Measurements from ENCODE around the gene DOCK4.
"Not testable (repeated sequence)": the region's sequence is repeated elsewhere in the genome, so short reads cannot be mapped to it uniquely, and the experiment has no call there.

Gene DOCK4

DNA sequence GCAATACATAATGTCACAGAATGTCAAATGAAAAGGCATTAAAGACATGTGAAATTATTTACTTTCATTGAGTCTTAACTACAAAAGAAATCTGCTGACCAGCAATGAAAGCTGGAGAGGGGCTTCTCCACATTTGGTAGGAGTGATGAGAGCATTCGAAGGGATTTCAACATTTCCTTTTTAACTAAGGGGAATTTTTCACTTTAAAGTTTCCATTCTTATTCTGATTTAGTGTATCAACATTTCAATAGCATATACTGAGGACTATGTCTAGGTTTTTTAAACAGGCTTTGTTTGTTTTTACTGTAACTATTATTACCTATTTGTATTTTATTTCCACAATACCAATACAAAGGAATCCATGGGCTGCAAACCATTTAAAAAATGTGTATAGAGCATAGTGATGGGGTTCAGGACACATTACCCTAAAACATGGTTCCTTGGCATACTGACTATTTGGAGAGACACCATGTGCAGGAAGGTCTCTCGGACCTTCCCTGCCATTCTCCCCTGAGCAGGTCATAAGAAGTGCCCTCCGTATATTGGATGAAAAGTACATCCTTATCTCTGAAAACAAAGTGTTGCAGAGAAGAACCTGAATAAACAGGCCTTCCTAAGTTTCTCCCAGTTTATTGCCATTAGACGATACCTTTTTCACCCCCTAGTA, 278.7 kb downstream of the DOCK4 start:
- DNase-seq, result no peak

DNA sequence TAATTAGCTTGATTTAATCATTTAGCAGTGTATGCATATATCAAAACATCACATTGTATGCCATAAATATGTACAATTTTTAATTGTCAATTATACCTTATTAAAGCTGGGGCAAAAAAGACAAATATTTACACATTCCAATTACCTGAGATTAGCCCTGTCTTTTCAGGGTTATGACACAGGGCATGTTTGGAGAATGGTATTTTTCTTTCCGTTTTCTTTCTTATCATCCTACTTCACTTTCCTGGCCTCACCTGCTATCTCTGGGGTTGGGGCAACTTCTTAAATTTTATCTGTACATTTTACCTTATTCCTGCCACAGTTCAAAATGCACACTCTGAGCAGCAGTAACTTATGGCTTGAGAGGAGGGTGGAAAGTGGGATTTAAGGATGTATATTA, 285.9 kb downstream of the DOCK4 start:
- no peak for DNase-seq

DNA sequence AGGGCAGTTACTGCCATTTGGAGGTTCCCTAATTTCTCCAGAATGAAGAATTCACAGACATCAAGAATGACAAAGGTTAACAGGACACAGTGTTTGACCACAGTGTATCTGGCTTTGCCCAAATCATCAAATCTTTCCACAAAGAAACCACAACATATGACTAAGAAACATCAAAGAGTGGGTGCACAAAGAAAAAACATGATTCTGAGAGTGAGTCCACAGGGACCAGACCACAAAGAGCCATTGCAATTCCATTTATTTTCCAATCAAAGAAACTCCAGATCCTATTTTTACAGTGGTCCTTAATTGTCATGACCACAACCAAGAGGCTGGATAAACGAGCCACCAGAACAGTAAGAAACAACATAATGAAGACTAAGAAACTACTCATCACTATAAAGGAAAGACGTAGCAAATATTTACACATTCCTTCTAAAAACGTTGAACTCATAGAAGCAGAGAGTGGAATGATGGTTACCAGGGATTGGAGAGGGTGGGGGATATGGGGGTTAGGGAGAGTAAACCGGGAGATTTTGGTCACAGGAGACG, 286.5 kb downstream of the DOCK4 start:
- DNase-seq, result no peak

DNA sequence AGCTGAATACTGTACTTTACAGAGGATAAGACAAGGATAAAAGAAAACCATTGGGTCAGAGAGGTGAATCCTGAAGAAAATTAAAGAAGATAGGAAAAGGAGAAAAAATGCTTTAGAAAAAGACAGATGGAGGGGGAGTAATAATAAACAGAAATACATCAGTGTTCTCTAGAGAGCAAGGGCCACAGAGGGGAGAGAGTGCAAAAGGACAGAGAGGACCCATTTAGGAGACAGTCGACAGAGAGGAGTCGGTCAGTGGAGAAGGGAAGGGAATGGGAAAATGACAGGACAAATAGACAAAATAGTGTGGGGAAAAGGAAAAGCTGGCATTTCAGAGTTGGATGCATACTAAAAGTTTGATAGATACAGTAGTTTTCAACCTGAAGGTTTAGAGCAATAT, 287.0 kb downstream of the DOCK4 start:
- DNase-seq, result no peak

DNA sequence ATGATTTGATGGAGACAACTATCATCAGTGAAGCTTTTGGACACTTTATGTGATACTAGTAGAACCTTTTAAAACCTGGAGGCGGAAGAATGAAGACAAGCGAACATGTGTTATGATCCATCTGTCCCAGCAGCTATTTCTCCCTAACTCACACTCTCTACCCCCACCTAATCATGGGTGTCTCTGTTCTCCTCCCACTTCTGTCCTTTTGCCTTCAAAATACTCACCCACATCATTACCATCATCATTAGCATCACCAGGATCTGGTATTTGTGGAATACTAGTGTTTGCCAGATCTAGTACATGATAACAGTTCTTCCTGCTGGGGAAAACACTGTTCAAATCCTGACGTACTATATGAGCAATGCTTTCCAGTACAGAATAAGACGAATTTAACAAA, 287.7 kb downstream of the DOCK4 start:
- DNase-seq, result no peak

DNA sequence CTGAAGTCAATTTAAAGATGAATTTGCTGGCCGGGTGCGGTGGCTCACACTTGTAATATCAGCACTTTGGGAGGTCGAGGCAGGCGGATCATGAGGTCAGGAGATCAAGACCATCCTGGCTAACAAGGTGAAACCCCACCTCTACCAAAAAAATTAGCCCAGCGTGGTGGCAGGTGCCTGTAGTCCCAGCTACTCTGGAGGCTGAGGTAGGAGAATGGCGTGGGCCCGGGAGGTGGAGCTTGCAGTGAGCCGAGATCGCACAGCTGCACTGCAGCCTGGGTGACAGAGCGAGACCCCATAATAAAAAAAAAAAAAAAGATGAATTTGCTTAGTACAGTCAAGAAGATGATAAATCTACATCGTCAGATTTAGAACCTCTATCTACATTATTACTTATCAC, 288.8 kb downstream of the DOCK4 start:
- DNase-seq, result not testable (repeated sequence)

DNA sequence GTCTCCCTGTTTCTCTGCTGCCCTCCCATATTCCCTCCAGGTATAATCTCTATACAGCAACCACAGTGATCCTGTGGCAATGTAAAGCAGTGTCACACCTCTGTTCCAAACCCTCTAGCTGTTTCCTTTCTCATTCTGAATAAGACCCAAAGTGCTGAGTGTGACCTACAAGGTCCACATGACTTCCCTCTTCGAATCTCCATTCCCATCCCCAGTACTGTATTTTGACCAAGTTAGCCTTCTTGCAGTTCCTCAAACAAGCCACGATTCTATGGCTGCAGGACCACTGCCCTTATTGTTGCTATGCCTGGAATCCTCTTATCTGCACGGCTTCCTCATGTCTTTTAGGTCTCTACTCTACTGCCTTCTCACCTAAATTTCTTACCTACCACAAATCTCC, 291.9 kb downstream of the DOCK4 start:
- DNase-seq, result no peak

DNA sequence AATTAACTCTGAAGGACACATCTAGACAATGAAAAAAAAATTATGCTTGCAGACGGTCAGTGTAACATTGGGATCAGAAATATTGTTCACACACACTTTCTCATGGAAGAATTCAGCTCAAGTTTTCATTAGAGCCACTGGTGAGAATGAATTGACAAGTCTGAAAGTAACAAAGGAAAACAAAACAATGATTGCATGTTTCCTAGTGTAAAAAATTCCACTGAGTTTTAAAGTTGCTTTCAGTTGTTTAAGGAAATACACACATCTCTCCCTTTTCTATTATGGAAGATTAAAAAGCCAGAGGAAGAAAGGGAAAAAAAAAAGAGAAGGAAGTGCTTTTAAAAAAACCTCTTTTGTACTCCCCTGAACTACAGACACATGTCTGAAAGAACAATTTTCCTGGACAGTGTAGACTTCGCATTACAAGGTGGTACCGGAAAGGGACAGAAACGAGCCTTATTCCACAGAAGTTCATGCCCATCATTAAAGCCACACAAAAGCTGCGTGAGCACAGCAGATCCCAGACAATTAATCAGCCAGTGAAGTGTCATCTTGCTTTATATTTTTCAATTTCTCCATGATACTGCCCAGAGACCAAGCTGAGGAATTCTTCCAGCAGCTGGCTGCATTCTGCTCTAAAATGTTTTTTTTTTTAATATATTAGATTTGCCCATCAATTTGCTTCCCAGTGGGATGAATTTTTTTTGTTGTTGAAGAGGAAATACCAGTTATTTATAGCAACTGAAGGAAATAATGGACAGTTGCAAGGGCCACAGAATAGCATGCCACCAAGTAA, 294.8 kb downstream of the DOCK4 start:
- DNase-seq, result no peak

DNA sequence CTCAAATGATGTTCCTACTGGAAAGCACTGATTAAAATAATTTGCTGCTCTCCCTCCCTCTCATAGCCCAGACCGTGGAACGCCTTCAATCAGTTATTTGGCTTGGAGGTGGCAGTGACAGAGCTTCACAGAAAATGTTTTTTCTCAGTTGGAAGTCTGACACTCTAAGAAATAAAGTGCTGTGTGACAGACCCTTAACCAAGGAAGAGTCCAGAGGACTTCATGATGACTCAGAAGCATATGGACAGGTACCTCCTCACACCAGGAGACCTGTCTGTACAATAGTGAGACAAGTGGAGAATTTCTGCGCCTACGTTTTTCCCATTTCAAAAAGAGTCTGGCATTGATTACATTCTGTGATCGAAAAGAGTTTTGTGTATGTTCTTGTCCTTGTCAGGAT, 295.5 kb downstream of the DOCK4 start:
- no peak for DNase-seq

DNA sequence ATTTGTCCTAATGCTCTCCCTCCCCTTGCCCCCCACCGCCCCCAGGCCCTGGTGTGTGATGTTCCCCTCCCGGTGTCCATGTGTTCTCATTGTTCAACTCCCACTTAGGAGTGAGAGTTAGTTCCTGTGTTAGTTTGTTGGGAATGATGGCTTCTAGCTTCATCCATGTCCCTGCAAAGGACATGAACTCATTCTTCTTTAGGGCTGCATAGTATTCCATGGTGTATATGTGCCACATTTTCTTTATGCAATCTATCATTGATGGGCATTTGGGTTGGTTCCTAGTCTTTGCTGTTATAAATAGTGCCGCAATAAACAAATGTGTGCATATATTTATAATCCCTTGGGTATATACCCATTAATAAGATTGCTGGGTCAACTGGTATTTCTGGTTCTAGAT, 297.5 kb downstream of the DOCK4 start:
- DNase-seq, result not testable (repeated sequence)

DNA sequence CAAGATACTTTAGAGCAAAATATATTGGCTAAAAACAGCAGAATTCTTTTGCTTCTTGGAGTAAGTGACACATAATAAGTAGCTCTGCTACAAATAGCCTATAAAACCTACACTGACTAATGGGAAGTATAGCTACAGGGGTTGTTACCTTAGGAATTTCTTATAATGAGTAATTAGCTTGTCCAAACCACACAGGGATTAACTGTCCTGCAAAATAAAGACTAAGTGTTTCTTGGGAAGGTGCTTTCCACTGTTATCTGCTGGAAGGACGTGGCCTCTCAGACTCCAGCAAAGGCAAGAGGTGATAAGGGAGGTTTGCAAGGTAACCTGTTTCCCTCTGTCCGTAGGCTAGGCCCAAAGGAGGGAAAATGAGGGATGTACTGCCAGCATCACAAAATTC, 302.4 kb downstream of the DOCK4 start:
- no peak for DNase-seq

DNA sequence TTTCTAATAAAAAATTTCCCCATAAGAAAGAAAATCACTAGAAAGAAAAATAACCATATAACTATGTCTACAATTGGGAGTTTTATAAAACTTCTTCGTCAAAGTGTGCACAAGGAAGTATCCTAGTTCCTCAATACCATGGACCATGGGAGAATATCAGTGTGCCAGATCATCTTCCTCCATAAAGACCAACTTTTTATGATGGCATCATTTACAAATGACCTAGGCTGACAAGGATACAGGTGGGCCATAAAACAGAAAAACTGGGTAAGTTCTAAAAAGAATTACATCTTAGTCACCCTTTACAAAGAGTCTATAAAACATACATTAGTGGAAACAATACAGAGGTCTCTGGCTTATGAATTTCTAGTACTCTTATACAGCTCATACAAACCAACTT, 303.2 kb downstream of the DOCK4 start:
- no peak for DNase-seq

DNA sequence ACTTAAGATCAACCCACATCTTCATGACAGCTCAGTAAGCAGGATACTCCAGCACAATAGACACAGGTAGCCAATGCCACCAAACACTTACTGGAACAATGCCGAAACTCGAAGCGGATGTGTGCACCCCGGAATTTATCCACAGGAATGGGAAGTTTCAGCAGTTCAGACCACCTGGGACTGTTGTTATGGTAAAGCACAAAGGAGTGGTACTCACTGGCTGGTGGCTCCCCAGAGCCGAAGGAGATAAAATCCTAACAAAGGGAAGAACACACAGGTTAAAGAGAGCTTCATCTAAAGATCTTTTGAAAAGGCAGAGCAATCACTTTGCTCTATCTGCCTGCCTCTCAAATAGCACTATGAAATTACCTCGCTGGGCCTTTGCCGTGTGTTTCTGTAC, 305.9 kb downstream of the DOCK4 start:
- DNase-seq, result no peak

DNA sequence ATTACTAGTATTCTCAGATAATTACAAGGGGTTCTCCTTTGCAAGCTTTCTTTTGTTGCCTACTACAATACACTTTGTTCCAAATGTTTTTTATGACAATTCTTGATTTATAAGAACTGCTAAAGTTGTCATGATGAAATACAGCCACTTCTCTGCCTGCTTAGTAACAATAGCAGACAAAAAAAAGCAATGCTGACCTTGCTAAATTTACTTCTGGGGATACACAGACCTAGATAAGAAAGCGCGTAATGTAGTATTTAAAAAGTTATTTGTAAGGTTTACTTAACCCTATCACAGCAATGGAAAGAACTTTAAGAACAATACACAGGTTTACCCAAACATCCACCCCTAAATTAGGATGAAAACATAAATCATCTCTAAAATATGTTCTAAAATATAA, 311.1 kb downstream of the DOCK4 start:
- DNase-seq, result no peak

DNA sequence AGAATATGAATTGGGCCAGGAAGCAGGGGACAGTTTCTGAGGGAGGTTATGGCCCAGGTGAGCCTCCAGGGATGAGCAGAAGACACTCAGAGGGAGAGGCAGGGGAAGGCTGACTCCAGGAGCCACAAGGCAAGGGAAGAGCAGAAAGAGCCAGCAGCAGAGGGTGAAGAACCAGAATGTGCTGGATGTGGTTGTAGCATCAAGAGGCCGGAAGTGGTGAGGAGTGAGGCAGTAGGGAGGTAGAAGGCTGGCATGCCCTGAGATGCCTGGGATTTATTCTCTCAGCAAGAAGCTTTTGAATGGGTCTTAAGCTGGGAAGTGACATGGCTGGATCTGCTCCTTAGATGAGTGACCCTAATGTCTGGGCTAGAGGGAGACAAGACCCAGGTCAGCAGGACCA, 311.7 kb downstream of the DOCK4 start:
- no peak for DNase-seq

DNA sequence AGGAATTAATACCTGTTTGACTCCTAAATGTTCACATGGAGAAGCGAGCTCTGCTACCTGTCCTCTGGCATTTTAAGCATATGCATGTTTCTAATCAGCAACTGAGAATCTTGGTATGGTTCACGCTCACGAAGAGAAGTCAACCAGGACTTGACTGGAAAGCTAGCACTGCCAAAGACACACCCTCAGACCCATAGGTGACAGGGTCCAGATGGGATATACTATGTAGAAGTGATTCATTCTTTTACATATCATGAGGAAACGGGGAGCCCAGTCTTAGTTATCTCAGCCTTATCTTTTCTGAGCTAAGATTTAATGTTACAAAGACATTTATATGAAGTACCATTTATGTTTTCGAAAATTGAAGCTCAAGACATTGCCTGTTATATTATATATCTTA, 313.0 kb downstream of the DOCK4 start:
- no peak for DNase-seq

DNA sequence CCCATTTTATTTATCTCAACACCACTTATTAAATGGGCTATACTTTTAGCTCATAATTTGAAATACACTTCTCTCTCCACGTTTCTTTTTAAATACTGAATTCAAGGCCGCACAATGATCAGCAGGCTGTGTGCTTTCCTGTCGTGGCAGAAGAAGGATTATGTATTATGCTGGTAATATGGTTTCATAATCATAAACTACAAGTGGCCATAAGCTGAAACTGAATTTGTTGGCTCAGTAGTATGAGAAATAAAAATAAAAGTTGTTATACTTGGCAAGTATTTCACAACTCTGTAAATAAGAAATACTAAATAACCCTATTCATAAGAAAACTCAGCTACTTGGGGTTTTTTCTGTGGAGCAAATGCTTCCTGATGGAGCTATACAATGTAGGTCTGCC, 313.6 kb downstream of the DOCK4 start:
- no peak for DNase-seq

DNA sequence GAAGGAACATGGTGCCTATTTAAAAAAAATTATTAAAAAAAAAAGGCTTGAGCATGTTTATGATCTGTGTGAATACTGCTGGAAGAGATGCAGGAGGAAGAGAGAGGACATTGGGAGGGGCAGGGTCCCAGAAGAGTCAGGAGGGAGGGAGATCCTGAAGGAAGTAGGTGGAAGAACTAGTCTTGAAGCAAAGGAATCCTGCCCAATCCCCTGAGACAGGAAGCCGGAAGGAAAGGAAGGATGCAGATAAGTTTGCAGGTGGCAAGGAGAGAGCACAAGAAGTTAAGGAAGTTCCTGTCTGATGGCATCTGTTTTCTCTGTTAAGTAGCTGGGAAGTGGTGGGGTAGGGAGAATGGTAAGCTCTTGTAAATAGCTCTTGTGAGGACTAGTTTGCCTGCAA, 318.5 kb downstream of the DOCK4 start:
- DNase-seq, result no peak

DNA sequence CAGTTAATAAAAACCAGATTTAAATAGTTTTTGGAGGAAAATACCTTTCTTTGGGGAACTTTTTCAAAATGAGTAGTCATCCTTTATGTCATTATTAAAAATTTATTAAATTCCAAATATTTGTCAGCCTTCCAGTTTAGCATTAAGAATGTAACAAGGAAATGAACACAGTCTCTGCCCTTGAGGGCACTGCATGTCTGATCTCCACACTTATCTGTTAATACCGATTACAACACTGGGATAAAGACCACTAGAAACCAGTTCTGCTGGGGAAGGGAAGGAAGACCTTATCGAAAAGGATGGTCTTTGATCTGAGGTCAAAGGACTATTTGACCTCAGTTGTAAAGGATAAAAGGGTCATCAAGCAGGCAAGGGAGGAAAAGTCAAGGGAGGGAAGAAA, 320.0 kb downstream of the DOCK4 start:
- no peak for DNase-seq

DNA sequence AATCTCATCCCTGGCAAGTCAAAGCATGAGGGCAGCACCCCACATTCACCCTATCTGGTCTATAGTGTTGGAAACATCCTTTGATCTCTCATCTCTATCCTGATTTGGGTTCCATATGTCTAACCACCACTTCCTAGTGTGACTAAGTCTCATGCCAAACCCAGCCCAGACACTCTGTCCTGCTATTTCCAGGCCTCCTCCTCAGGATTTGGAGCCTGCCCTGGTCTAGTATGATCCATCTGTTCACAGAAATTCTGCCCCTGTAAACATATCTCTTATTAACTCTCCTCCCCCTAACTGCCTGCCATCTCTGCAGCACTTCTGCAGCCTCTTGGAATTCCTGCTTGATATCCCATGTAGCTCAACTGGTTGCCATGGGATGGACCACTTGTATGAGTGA, 323.0 kb downstream of the DOCK4 start:
- DNase-seq, result no peak

DNA sequence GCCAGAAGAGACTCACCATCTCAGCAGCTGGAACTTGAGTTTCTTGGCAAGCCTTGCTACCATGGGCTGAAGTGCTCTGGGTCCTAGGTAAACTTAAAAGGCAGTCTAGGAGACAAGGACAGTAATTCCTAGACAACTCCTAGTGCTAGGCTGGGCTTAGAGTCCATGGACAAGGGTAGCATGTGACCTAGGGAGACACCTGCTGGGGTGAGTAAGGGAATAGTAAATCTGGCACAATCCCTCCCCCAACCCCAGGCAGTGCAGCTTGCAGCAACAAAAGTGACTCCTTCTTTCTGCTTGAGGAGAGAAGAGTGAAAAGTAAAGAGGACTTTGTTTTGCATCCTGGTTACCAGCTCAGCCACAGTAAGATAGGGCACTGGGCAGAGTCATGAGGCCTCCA, 327.4 kb downstream of the DOCK4 start:
- DNase-seq, result no peak

DNA sequence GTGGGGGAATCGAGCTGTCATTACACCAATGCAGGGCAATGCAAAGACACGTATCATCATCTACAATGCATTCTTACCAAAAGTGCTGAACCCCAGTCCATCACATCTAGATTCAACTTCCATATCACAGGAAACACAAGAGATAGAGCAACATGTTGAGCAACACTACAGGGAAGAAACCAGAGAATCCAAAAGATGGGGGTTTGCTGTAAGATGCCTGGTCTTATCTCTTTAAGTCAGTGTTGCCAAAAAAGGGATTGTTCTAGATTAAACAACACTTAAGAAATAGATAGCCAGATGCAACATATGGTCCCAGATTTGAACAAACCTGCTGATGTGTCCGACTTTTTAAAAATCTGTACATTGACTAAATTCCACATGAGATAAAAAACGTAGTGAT, 328.3 kb downstream of the DOCK4 start:
- no peak for DNase-seq

DNA sequence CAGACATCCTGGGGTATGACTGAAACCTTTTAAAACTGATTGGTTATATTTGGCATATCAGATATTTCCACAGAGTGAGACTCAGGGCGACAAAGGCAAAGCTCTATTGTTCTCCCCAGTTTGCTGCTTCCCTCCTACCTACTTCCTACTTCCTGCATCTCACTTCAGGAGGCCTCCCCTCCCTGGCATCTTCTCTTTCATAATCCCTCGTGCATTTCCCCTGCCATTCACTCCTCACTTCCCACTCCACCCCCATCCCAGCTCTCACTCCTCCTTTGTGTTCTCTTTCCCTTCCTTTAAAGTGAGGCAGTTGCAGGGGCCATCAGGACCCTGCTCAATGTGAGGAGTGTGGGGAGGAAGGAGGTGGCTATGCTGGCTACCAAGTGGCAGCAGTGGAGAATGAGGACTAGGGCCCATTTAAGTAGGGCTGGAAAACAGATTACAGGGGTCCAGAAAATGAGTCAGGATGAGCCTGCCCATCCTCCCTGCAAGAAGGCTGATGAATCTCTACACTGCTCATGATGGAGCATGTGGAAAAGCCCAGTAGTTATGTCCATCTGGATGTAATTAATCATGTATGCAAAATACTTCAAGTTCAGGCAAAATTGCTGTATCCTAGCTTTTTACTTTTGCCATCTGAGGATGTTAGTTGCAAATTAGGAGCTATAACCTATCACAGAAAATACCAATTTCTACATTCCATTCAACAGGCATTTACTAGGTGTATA, 332.1 kb downstream of the DOCK4 start:
- DNase-seq, result no peak

DNA sequence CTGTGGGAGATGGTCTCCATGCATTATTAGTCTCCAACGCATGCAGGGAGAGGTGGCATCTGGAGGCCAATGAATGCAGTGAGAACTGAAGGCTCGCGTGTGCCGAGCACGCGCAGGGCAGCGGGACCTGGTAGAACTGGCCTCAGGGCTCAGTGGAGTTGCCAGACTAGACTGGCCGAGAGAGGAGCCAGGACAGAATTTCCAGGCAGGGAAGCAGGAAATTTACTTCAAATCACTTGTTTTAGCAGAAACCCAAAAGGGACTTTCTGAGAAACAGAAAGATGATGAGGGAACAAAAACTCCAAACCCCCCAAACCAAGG, 332.9 kb downstream of the DOCK4 start:
- DNase-seq, result no peak
